ENCODE data around the gene MRPL40. TPM values are rescaled to one million over a fixed set of nuclear protein-coding genes. Genes with fewer than 3 reads are reported as not detected.

Gene MRPL40
- total RNA-seq, 2 donors from 2014 or later = 6.8 to 19.2 TPM

DNA sequence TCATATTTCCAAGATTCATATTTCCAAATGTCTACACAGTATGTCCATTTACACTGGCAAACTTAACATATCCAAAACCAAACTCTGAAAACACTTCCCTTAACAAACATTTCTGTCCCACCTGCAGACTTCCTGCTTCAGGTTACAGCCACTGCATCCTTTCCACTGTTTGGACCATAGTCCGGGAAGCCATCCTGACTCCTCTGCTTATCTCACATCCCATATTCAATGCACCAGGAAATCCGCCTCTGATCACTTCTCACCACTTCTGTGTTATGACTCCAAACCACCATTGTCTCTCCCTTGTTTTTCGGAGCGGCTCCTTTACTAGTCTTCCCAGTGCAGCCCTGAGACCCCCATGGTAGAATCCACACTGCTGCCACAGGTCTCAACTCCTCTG is 30.9 kb upstream of the MRPL40 start:
- H3K27me3 ChIP-seq (replicated peaks; ENCODE audit: insufficient read depth) = no peaks in the 10 kb centered on the region
- ATAC-seq (ENCODE audit: insufficient number of reproducible peaks, low FRiP score, low read depth) (no peak), DNase-seq (ENCODE audit: low spot score) (no peak)
- H3K9me3 ChIP-seq = no peaks in the 10 kb centered on the region
- TF ChIP-seq CTCF (IDR thresholded peaks at IDR 0.05) = no peak
- H3K4me1 ChIP-seq (ENCODE audit: control insufficient read depth in 1 of 2, low read depth in 2 of 2) = no peaks in the 10 kb centered on the region
- H3K36me3 ChIP-seq = peaks cover 33% of the 10 kb centered on the region
- H3K27ac ChIP-seq = no peak overlapping the region
- H3K4me3 ChIP-seq = no peak overlapping the region

GRCh38 chr22:19402642-19403191 is 29.6 kb upstream of the MRPL40 start:
- ATAC-seq (ENCODE audit: insufficient number of reproducible peaks, low FRiP score, low read depth) = no peak
- H3K27ac ChIP-seq = no peak overlapping the region
- peaks cover 30% of the 10 kb centered on the region for H3K36me3 ChIP-seq
- no peak for DNase-seq (ENCODE audit: low spot score)
- no peaks in the 10 kb centered on the region for H3K9me3 ChIP-seq
- no peak for TF ChIP-seq CTCF (IDR thresholded peaks at IDR 0.05)
- no peaks in the 10 kb centered on the region for H3K27me3 ChIP-seq (replicated peaks; ENCODE audit: insufficient read depth)
- no peaks in the 10 kb centered on the region for H3K4me1 ChIP-seq (ENCODE audit: control insufficient read depth in 1 of 2, low read depth in 2 of 2)
- H3K4me3 ChIP-seq = no peak overlapping the region

DNA sequence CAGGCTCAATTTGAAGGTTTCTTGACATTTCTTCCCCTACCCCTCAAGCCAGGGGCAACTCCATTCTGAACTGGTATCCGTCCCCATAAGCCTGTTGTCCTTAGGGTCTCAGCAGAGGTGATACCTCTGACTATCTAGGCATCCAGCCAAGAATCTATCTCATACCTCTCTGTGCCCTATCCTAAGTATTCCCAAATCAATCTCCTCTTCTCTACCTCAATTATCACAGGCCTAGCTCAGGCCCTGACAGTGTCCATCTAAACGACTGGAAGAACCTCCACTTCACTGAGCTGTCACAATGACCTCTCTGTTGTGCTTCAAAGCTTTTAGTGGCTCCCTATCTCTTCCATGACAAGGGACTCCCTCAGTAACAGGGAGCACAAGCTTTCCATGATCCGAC is 27.7 kb upstream of the MRPL40 start:
- Histone ChIP-seq H3K9me3 (no peaks in the 10 kb centered on the region), H3K4me3 (no peak overlapping the region), H3K36me3 (peaks cover 28% of the 10 kb centered on the region), H3K27ac (no peak overlapping the region), H3K4me1 (ENCODE audit: control insufficient read depth in 1 of 2, low read depth in 2 of 2) (no peaks in the 10 kb centered on the region), H3K27me3 (replicated peaks; ENCODE audit: insufficient read depth) (no peaks in the 10 kb centered on the region)
- no peak for DNase-seq (ENCODE audit: low spot score)
- no peak for TF ChIP-seq CTCF (IDR thresholded peaks at IDR 0.05)
- ATAC-seq (ENCODE audit: insufficient number of reproducible peaks, low FRiP score, low read depth) = no peak

DNA sequence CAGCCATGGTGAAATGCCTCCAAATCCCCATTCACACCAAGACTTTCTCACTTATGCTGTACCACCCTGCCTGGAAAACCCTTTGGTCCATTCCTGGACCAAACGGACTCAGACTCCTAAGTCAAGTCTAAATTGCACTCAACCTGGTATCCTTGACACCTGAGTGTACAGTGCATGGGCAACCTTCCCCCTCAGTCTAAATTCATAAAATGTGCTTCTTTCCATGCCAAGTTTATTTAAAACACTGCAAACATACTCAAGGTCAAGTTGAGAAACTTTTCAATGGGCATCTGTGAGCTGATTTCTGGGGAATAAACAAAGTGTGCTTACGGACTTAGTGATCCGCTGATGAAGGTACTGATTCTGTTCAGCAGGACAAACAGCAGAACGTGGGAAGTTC is 27.2 kb upstream of the MRPL40 start:
- H3K4me1 ChIP-seq (ENCODE audit: control insufficient read depth in 1 of 2, low read depth in 2 of 2) = no peaks in the 10 kb centered on the region
- no peaks in the 10 kb centered on the region for H3K27me3 ChIP-seq (replicated peaks; ENCODE audit: insufficient read depth)
- H3K9me3 ChIP-seq = no peaks in the 10 kb centered on the region
- no peak overlapping the region for H3K27ac ChIP-seq
- ATAC-seq (ENCODE audit: insufficient number of reproducible peaks, low FRiP score, low read depth) (no peak), DNase-seq (ENCODE audit: low spot score) (no peak)
- no peak overlapping the region for H3K4me3 ChIP-seq
- no peak for TF ChIP-seq CTCF (IDR thresholded peaks at IDR 0.05)
- peaks cover 32% of the 10 kb centered on the region for H3K36me3 ChIP-seq

GRCh38 chr22:19405652-19406051 is 26.7 kb upstream of the MRPL40 start:
- no peak for TF ChIP-seq CTCF (IDR thresholded peaks at IDR 0.05)
- Histone ChIP-seq H3K9me3 (no peaks in the 10 kb centered on the region), H3K27me3 (replicated peaks; ENCODE audit: insufficient read depth) (no peaks in the 10 kb centered on the region), H3K4me1 (ENCODE audit: control insufficient read depth in 1 of 2, low read depth in 2 of 2) (no peaks in the 10 kb centered on the region), H3K4me3 (no peak overlapping the region), H3K27ac (no peak overlapping the region), H3K36me3 (peaks cover 30% of the 10 kb centered on the region)
- no peak for ATAC-seq (ENCODE audit: insufficient number of reproducible peaks, low FRiP score, low read depth)
- DNase-seq (ENCODE audit: low spot score) = no peak
